Measurements from ENCODE around the gene DGKI. TPM values are rescaled to one million over a fixed set of nuclear protein-coding genes. Genes with fewer than 3 reads are reported as not detected.

DGKI gene
- total and polyA plus RNA-seq, 7 donors: under 0.01 to 0.56 (median 0.44) TPM; not detected in 2

- no peak for DNase-seq
- Histone ChIP-seq H3K4me1 (no peaks in the 10 kb centered on the region), H3K4me3 (no peak overlapping the region), H3K27ac (no peak overlapping the region), H3K27me3 (ENCODE audit: insufficient read depth in 3 of 3, low read length in 2 of 3) (no peaks in the 10 kb centered on the region), H3K9me3 (no peaks in the 10 kb centered on the region), H3K36me3 (ENCODE audit: insufficient read depth in 1 of 2, low read depth in 1 of 2) (no peaks in the 10 kb centered on the region)
- 62 to 81% (median 73%) methylated on average over 2 of the region's 2 CpGs for WGBS, 3 donors
- ATAC-seq: no peak
- intact Hi-C loops (cut with DNase I): no loop called here
- TF ChIP-seq CTCF (IDR thresholded peaks at IDR 0.05): no peak
Measured at GRCh38 chr7:137485818-137486217, 361.0 kb downstream of the DGKI start.

- no peaks in the 10 kb centered on the region for H3K9me3 ChIP-seq
- no peak for TF ChIP-seq CTCF (IDR thresholded peaks at IDR 0.05)
- H3K36me3 ChIP-seq (ENCODE audit: insufficient read depth in 1 of 2, low read depth in 1 of 2): no peaks in the 10 kb centered on the region
- ATAC-seq: no peak
- no peak for DNase-seq
- no peaks in the 10 kb centered on the region for H3K4me1 ChIP-seq
- no peak overlapping the region for H3K27ac ChIP-seq
- intact Hi-C loops (cut with DNase I): no loop called here
- WGBS, 3 donors: 56 to 66% (median 58%) methylated on average over 1 of the region's 1 CpG
- H3K4me3 ChIP-seq: no peak overlapping the region
- H3K27me3 ChIP-seq (ENCODE audit: insufficient read depth in 3 of 3, low read length in 2 of 3): no peaks in the 10 kb centered on the region
Measured at GRCh38 chr7:137484326-137484725, 362.4 kb downstream of the DGKI start.

GRCh38 chr7:137482466-137482865 is 364.3 kb downstream of the DGKI start:
- Histone ChIP-seq H3K9me3 (no peaks in the 10 kb centered on the region), H3K27me3 (ENCODE audit: insufficient read depth in 3 of 3, low read length in 2 of 3) (no peaks in the 10 kb centered on the region), H3K4me1 (no peaks in the 10 kb centered on the region), H3K4me3 (no peak overlapping the region), H3K36me3 (ENCODE audit: insufficient read depth in 1 of 2, low read depth in 1 of 2) (no peaks in the 10 kb centered on the region), H3K27ac (no peak overlapping the region)
- WGBS, 3 donors: 61 to 63% (median 62%) methylated on average over 4 of the region's 4 CpGs
- intact Hi-C loops (cut with DNase I): no loop called here
- ATAC-seq (no peak), DNase-seq (no peak)
- TF ChIP-seq CTCF (IDR thresholded peaks at IDR 0.05): no peak

GRCh38 chr7:137480824-137481365 is 365.9 kb downstream of the DGKI start:
- intact Hi-C loops (cut with DNase I): no loop called here

More at GRCh38 chr7:137480824-137481365, 365.9 kb downstream of the DGKI start:
- H3K27me3 ChIP-seq (ENCODE audit: insufficient read depth in 3 of 3, low read length in 2 of 3): no peaks in the 10 kb centered on the region
- DNase-seq: no peak
- H3K4me1 ChIP-seq: no peaks in the 10 kb centered on the region
- no peak overlapping the region for H3K27ac ChIP-seq
- no peak for ATAC-seq
- no peaks in the 10 kb centered on the region for H3K36me3 ChIP-seq (ENCODE audit: insufficient read depth in 1 of 2, low read depth in 1 of 2)
- H3K9me3 ChIP-seq: no peaks in the 10 kb centered on the region
- no peak for TF ChIP-seq CTCF (IDR thresholded peaks at IDR 0.05)
- 24 to 37% (median 31%) methylated on average over 3 of the region's 3 CpGs for WGBS, 3 donors
- no peak overlapping the region for H3K4me3 ChIP-seq
